GM12878 (cell line): Measurements from ENCODE around the gene ISM1. TPM values are rescaled to one million over a fixed set of nuclear protein-coding genes. Genes with fewer than 3 reads are reported as not detected.

Experiments
- CUX1 ChIP-seq: IDR thresholded peaks from 2 replicates; pipeline ENCODE4 v1.6.1; 2012; ENCODE audit warnings: improper control_type of control experiment, low read depth, low read length; ENCODE audit not compliant: insufficient replicate concordance
- E2F8 ChIP-seq: fragments of 450-650 bp; IDR thresholded peaks from 2 replicates; pipeline ENCODE4 v1.6.1; 2018; ENCODE audit warnings: mild to moderate bottlenecking, low read depth, moderate library complexity; ENCODE audit not compliant: partially characterized antibody
- MLLT1 ChIP-seq: fragments of 450-650 bp; IDR thresholded peaks from 2 replicates; pipeline ENCODE4 v1.6.1; 2016; ENCODE audit warnings: mild to moderate bottlenecking
- SREBF2 ChIP-seq: IDR thresholded peaks from 2 replicates; pipeline ENCODE4 v1.6.1; 2012; ENCODE audit warnings: mild to moderate bottlenecking, low read length
- polyA plus RNA-seq, 11 experiments: library from polyadenylated mRNA; depleted of rRNA in 4 of 11; unstranded in 6 of 11; stranded (reverse) in 5 of 11; fragments of >200 nt; fragmentation: Nextera tagmentation in 4 of 11; fragmentation: Illumina TruSeq in 1 of 11; extraction: Ambion mirVana in 4 of 11; extraction: Trizol in 1 of 11; gene quantifications; 1 replicate in 1 of 11; 2 replicates in 10 of 11; pipeline versions ENCODE4 v1.2.1 to v1.2.3, GENCODE V29; 2011 to 2016; ENCODE audit warnings: inconsistent platforms in 2 of 11, missing spikeins in 2 of 11, low read depth in 1 of 11
- total RNA-seq, 4 experiments: library from RNA; depleted of rRNA in 3 of 4; stranded (reverse); fragments of >200 nt in 3 of 4; fragmentation: Illumina TruSeq in 1 of 4; extraction: Trizol in 1 of 4; gene quantifications; 2 replicates each; pipeline versions ENCODE4 v1.2.1 to v1.2.3, GENCODE V29; 2013 to 2021

Gene ISM1
- total and polyA plus RNA-seq, 10 of the 15 experiments (the other 5 are each of a cell fraction or from before 2014, with no cell fraction given), result 0.01 to 0.03 TPM; not detected in 8

- no peak for TF ChIP-seq CUX1
- no peak for TF ChIP-seq SREBF2
- TF ChIP-seq E2F8, result no peak
- TF ChIP-seq MLLT1, result no peak
These were observed 7.7 kb downstream of the ISM1 start (continued) for GRCh38 chr20:13228771-13229170.
